T-helper 2 cell treated with Interferon-gamma antibody and Interleukin-4, amounts not matched to agents 100 ng/mL and 5 ng/mL, for 36 hours (primary cell): ENCODE results near the gene SSRP1. TPM values are rescaled to one million over a fixed set of nuclear protein-coding genes. Genes with fewer than 3 reads are reported as not detected.

ENCODE experiments used
- intact Hi-C: fragments of 100-400 bp; cut with micrococcal nuclease; formaldehyde crosslinking; loops from one replicate; pipeline ENCODE4 v1.15.1; 2023
- total RNA-seq: library from RNA; stranded (reverse); gene quantifications from 2 replicates; pipeline ENCODE4 v1.2.3, GENCODE V29; 2022

SSRP1 gene
- total RNA-seq, 1 donor from 2014 or later: 180 TPM

DNA sequence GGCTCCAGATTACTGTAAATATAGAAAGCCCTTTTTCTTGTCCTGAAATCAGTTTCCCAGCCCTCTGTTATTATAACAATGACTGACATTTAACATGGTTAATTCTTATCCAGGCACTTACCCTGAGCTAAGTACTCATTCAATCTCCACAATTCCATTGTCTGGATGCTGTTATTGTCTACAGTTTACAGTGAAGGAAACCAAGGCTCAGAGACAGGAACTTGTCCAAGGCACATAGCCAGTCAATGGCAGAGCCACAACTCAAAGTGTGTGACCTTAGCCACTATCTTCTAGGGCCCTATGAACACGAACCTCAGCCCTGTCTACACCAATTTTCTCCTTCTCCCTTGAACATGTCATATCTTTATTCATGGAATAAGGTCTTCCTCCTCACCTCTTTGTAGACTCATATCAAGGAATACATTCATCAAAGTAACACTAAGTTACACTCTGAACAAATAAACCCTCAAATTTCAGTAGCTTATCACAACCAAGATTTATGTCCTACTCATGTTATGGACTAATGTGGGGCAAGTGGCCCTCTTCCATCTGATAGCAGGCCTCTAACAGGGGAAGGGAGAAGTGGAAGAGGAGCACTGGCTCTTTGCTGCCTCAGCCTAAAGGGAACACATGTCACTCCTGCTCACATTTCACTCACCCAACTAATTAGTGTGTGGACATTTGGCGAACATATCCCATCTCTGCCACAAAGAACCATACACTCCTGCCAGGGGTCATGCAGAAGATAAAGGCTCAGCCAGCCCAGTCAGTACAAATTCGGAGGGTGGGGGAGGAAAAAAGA, 59.3 kb downstream of the SSRP1 start:
- intact Hi-C loops: no loop called here

Other genes starting within 250 kb of the SSRP1 start
- not detected in 2 replicates for gene LRRC55, start 153.9 kb downstream of the SSRP1 start, total RNA-seq
- not detected in 2 replicates for gene APLNR, start 98.6 kb downstream of the SSRP1 start, total RNA-seq
- 8.5 and 9.0 TPM in 2 replicates for gene TNKS1BP1, start 10.9 kb downstream of the SSRP1 start, total RNA-seq
- not detected in 2 replicates for gene P2RX3, start 2.5 kb upstream of the SSRP1 start, total RNA-seq
- gene PRG3, start 45.3 kb upstream of the SSRP1 start, total RNA-seq: not detected in 2 replicates
- 0.45 TPM in 1 of 2 replicates, not detected in the other for gene PRG2, start 54.8 kb upstream of the SSRP1 start, total RNA-seq
- 107 and 108 TPM in 2 replicates for gene SLC43A3, start 91.2 kb upstream of the SSRP1 start, total RNA-seq
- 0.20 TPM in 2 replicates for gene RTN4RL2, start 124.6 kb upstream of the SSRP1 start, total RNA-seq
- 25.4 and 26.3 TPM in 2 replicates for gene SLC43A1, start 179.8 kb upstream of the SSRP1 start, total RNA-seq
- gene TIMM10, start 194.9 kb upstream of the SSRP1 start, total RNA-seq: 63.0 and 67.7 TPM in 2 replicates
- gene SMTNL1, start 201.7 kb upstream of the SSRP1 start, total RNA-seq: not detected in 2 replicates
- 238 and 241 TPM in 2 replicates for gene UBE2L6, start 231.8 kb upstream of the SSRP1 start, total RNA-seq